NOMO-1 treated with dmso at 0.1 percent for 144 hours (cell line): ENCODE measurements around the gene REPIN1.
A peak's percentile ranks its signal among the peaks of the same experiment; 100 is the strongest.
"Not testable (repeated sequence)": the region's sequence is repeated elsewhere in the genome, so short reads cannot be mapped to it uniquely, and the experiment has no call there.

Experiments
- DNase-seq: peaks from one replicate; lab custom pipeline; 2025; ENCODE audit not compliant: unreplicated experiment; lab: John Stamatoyannopoulos, UW

REPIN1 gene

DNA sequence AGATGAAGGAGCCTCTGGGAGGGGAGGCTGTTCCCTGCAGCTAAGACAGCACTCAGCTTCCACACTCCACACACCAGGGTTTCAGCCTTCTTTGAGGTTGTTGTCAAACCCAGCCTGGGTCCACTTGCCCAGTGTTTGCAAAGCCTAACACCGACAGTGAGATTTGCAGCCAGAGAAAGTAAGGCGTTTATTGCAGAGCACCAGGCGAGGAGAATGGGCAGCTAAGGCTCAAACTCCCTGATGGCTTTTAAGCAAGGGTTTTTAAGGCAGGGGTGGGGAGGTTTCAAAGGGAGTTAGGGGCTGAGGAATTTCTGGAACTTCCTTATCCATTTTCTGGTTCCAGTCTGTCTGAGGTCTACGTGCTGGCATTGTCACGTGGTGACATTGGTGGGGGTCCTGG is 5.8 kb downstream of the REPIN1 start:
- no peak for DNase-seq

DNA sequence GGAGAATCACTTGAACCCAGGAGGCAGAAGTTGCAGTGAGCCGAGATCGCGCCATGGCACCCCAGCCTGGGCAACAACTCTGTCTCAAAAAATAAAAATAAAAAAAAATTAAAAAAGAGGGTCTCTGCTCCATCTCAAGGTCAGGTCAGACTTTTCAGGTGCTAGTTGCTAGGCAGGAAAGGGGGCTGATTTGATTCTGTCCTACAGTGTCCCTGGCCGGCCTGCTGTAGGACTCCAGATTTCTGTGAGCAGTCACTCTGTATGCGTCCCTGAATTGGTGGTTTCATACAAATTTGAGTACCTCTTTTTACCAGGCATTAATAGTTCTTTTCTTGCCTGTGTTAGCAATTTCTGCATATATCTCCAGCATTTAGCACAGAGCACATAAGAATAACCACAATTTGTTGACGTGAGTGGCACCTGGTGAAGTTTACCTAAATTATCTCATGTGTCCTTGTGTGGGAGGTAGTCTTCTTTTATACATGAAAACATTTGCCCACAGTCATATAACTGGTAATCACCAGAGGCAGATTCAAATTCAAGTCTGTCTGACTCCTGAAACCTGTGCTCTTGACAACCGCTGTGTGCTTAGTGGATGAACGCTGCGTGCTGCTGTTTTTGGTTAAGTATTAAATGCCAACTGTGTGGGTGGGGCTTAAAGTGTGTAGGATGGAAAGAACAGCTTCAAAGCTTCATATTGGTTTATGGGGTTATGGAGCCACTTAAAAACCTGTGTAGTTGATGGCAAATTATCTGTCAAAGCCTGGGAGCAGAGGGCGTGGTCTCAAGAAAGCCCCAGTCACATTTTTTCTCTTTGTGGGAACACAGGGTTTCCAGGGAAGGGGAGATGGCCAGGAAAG is 7.3 kb downstream of the REPIN1 start:
- DNase-seq, result no peak

DNA sequence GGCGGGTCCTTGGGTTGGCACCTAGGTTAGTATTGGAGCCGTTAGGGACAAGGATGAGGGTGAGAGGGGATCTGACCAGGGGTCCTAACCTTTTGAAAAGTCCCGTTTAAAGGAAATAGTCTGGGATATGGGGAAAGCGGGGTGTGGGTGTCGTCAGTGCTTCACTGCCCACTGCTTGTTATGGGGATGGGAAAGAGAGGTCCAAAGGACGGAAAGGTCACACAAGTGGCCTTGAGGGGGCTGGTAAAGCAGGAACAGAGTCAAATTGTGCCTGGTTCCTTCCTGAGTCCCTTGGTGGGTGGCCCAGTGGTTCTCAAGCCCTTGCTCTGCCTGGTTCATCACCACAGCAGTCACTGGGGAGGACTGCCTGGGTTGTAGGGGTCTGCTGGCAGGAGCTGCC is 7.9 kb downstream of the REPIN1 start:
- DNase-seq, result no peak

DNA sequence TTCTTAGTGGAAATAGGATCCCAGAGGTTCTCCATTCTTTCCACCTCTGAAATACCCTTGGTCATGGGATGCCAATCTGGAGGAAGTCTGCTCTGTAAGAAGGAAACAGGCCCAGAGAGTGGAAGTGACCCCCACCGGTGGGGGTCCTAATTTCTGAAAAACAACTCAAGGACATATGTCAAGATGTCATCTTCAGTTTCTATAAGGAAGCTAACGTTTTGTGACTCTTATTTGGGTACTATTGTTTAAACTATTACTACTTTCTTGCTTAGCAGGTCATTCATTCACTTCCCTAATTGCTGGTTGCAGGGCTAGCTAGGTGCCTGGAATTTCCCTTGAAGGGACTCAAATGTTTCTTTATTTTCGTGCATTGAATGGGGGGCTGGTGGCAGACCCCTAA is 8.6 kb downstream of the REPIN1 start:
- no peak for DNase-seq

DNA sequence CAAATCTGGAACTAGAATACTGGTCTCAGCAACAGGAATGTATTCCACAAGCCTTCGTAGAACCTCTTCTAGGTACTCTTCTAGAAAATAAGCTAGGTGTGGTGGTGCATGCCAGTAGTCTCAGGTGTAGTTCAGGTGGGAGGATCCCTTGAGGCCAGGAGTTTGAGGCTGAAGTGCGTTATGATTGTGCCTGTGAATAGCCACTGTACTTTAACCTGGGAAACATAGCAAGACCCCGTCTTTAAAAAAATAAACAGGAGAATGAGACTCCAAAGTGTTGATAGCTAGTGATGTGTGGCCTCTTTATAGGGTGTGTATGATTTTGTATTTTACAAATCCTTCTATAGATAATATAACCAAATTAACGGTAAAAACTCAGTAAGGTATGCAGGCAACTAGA is 9.0 kb downstream of the REPIN1 start:
- no peak for DNase-seq

DNA sequence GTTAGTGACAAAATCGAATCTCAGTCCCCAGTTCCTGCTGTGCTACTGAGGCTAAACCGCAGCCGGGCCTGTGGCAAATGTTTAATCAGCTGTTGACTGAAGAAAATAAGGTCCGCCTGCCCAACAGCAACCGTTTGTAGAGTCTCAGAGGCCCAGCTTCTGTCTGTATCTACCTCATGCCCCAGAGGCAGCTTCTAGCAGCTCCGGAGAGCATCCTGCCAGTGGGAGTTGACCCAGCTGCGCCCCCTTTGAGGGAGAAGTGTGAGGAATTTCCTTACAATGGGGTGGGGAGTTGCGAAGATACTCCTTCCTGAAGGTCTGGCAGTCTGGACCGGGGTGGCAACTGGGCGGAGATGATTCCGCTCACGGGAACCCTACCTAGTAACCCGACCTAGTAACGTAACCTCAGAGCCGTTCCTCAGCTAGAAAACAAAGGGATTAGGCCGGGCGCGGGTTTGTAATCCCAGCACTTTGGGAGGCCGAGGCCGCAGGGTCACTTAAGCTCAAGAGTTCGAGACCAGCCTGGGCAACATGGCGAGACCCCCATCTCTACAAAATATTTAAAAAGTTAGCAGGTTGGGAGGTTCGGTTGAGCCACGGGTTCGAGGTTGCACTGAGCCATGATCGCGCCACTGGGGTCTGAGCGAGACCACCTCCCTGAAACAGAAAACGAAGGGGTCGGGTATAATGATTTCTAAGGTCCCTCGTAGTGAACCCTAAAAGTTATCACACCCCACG is 9.7 kb downstream of the REPIN1 start:
- peak; percentile 23 for DNase-seq

- peak; percentile 80 for DNase-seq
These were observed 10.3 kb downstream of the REPIN1 start, which contains the start of gene ZNF775 for GRCh38 chr7:150378853-150379440. TSS of gene ZNF775 (plus strand) at chr7:150379330. CDS start at chr7:150388471, 9,141 bp downstream.

- DNase-seq, result no peak
These were observed 11.1 kb downstream of the REPIN1 start for GRCh38 chr7:150379441-150380379.

DNA sequence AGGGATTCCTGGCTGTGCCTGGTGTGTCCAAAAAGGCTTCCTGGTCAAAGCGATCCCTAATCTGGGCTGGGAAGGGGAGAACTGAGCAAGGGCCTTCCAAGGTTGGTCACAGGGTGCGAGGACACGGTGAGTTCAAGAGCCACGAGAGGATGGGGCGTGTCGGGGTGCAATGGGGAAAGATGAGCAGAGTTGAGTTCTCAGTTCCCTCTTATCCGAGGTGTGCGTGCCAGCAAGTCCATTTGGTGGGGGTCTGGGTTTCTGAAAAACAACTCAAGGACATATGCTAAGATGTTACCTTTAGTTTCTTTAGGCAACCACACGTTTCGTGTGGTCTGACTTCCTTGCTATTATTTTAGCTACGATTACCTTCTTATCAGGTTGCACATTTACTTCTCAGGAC is 11.8 kb downstream of the REPIN1 start:
- no peak for DNase-seq

GRCh38 chr7:150381096-150381495 is 12.5 kb downstream of the REPIN1 start:
- DNase-seq, result no peak

DNA sequence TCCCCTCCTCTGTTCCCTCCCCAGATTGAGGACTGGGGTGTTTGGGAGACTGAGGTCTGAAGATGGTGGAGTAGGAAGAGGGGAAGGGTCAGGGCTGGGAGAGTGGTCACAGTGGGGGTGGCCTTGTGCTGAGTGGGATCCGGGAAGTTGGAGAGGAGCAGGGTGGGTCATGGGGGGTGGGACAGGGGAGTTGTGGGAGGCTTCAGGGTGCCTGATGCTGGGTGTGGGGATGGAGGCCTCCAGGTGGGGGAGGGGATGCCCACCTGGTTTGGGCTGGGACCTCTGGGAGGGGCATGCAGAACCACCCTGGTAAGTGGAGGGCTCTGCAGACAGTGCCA is 13.1 kb downstream of the REPIN1 start:
- no peak for DNase-seq

DNA sequence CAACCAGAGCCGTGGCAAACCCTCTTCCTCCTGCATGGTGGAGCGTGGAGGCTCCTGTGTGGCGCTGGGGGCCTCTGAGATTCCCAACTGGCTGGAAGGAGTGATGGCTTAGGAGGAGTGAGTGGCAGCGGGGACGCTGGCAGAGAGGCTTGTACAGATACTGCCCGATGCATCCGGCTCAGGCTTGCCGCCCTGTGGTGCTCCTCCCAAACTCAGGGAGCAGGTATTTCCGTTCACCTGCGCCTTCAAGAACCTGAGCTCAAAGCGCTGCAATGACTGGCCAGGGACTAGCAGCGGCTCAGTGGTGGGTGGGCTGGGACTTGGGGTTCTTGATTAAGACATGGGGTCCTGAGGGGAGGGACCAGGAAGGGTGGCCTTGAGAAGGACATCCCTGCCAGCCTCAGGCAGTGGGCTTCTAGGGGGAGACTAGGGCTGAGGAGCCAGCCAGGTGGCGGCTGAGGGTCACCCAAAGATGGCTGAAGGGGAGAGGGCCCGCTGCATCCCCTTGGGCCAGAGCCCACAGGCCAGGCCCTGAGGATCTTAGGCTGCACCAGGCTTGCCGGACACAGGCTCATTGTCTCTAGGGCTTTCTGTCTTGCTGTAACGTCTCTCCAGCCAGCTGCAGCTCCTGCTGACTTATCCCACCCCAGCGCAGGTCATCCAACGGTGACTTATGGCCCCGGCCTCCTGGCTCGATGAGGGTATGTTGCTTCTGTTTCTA is 13.7 kb downstream of the REPIN1 start:
- DNase-seq, result no peak

GRCh38 chr7:150382844-150383225 is 14.2 kb downstream of the REPIN1 start:
- DNase-seq, result no peak

GRCh38 chr7:150383710-150384397 is 15.2 kb downstream of the REPIN1 start:
- DNase-seq, result no peak

GRCh38 chr7:150384406-150385301 is 16.0 kb downstream of the REPIN1 start:
- peak; percentile 32 for DNase-seq

- no peak for DNase-seq
These were observed 16.7 kb downstream of the REPIN1 start for GRCh38 chr7:150385302-150385723.

DNA sequence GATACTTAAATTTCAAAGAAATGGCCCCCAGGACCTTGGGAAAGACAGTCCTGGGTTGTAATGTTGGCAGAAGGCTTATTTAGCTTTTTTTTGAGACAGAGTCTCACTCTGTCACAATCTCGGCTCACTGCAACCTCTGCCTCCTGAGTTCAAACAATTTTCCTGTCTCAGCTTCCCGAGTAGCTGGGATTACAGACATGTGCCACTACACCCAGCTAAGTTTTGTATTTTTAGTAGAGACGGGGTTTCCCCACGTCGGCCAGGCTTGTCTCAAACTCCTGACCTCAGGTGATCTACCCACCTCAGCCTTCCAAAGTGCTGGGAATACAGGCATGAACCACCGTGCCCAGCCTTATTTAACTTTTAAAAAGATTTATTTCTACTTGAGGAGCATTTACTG is 17.3 kb downstream of the REPIN1 start:
- not testable (repeated sequence) for DNase-seq

DNA sequence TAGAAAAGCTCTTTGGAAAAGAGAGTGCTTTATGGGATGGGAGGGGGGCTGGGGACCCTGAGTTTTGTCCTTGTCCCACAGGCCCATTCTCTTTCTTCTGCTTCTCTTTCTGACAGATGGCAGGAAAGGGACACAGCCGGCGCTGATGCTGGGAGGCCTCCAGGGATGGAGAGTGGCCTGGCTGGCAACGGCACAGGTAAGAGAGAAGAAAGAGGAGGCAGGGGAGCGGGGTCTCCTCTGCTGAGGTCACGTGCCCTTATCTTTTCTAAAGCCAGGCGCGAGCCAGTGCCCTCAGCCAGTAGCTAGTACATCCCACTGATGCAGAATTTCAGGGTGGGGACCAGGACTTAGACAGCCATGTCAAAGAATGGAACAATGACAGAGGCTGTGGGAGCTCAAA is 19.7 kb downstream of the REPIN1 start:
- no peak for DNase-seq
